ENCODE results near the gene RNFT2. TPM values are rescaled to one million over a fixed set of nuclear protein-coding genes. Genes with fewer than 3 reads are reported as not detected.
"Not testable (repeated sequence)": the region's sequence is repeated elsewhere in the genome, so short reads cannot be mapped to it uniquely, and the experiment has no call there.

Gene RNFT2
- total RNA-seq, 1 donor: 2.2 TPM

- DNase-seq (ENCODE audit: low read depth in 2 of 3, low spot score in 2 of 3): not testable (repeated sequence)
Observed at GRCh38 chr12:116789562-116789961, 51.4 kb downstream of the RNFT2 start.

GRCh38 chr12:116790066-116790465 is 52.0 kb downstream of the RNFT2 start:
- no peak for DNase-seq (ENCODE audit: low read depth in 2 of 3, low spot score in 2 of 3)

GRCh38 chr12:116792403-116792802 is 54.3 kb downstream of the RNFT2 start:
- no peak for DNase-seq (ENCODE audit: low read depth in 2 of 3, low spot score in 2 of 3)

- DNase-seq (ENCODE audit: low read depth in 2 of 3, low spot score in 2 of 3): no peak
Observed at GRCh38 chr12:116794725-116795124, 56.6 kb downstream of the RNFT2 start.

- no peak for DNase-seq (ENCODE audit: low read depth in 2 of 3, low spot score in 2 of 3)
Observed at GRCh38 chr12:116797885-116798284, 59.8 kb downstream of the RNFT2 start.

- DNase-seq (ENCODE audit: low read depth in 2 of 3, low spot score in 2 of 3): no peak
Observed at GRCh38 chr12:116798719-116799118, 60.6 kb downstream of the RNFT2 start.

- no peak for DNase-seq (ENCODE audit: low read depth in 2 of 3, low spot score in 2 of 3)
Observed at GRCh38 chr12:116799955-116800354, 61.8 kb downstream of the RNFT2 start.

- DNase-seq (ENCODE audit: low read depth in 2 of 3, low spot score in 2 of 3): no peak
Observed at GRCh38 chr12:116800918-116801317, 62.8 kb downstream of the RNFT2 start.

GRCh38 chr12:116802018-116802417 is 63.9 kb downstream of the RNFT2 start:
- DNase-seq (ENCODE audit: low read depth in 2 of 3, low spot score in 2 of 3): no peak

- peak in 2 of 3 donors; percentile 24 to 69 for DNase-seq (ENCODE audit: low read depth in 2 of 3, low spot score in 2 of 3)
Observed at GRCh38 chr12:116803013-116803736, 65.1 kb downstream of the RNFT2 start.

- DNase-seq (ENCODE audit: low read depth in 2 of 3, low spot score in 2 of 3): no peak
Observed at GRCh38 chr12:116804051-116804450, 65.9 kb downstream of the RNFT2 start.

GRCh38 chr12:116806845-116807440 is 68.8 kb downstream of the RNFT2 start:
- no peak for DNase-seq (ENCODE audit: low read depth in 2 of 3, low spot score in 2 of 3)

GRCh38 chr12:116807546-116807945 is 69.4 kb downstream of the RNFT2 start:
- DNase-seq (ENCODE audit: low read depth in 2 of 3, low spot score in 2 of 3): no peak

GRCh38 chr12:116808113-116809105 is 70.3 kb downstream of the RNFT2 start:
- DNase-seq (ENCODE audit: low read depth in 2 of 3, low spot score in 2 of 3): no peak

- DNase-seq (ENCODE audit: low read depth in 2 of 3, low spot score in 2 of 3): no peak
Observed at GRCh38 chr12:116812238-116812637, 74.1 kb downstream of the RNFT2 start.

- no peak for DNase-seq (ENCODE audit: low read depth in 2 of 3, low spot score in 2 of 3)
Observed at GRCh38 chr12:116813271-116814041, 75.3 kb downstream of the RNFT2 start.

GRCh38 chr12:116814766-116815165 is 76.7 kb downstream of the RNFT2 start:
- DNase-seq (ENCODE audit: low read depth in 2 of 3, low spot score in 2 of 3): not testable (repeated sequence)

- peak; percentile 4 to 83 (median 70) for DNase-seq (ENCODE audit: low read depth in 2 of 3, low spot score in 2 of 3)
Observed at GRCh38 chr12:116818341-116818856, 80.3 kb downstream of the RNFT2 start.

GRCh38 chr12:116818948-116819832 is 81.1 kb downstream of the RNFT2 start:
- DNase-seq (ENCODE audit: low read depth in 2 of 3, low spot score in 2 of 3): peak; percentile 87 to 88 (median 88)
